Thoracic aorta (tissue), 2 donors: ENCODE data around the gene RALA. TPM values are rescaled to one million over a fixed set of nuclear protein-coding genes. Genes with fewer than 3 reads are reported as not detected.

Experiments
- ATAC-seq: fragments of 150-250 bp; one replicate; pipeline ENCODE4 v1.8.0; 2017; ENCODE audit warnings: low read depth; ENCODE audit not compliant: insufficient number of reproducible peaks, low FRiP score
- DNase-seq: peaks from one replicate; pipeline ENCODE4 v3.0.0-alpha.2; 2020; ENCODE audit warnings: low spot score
- H3K27ac ChIP-seq, 2 donors: fragments of 200-600 bp; sonication (generic); 1 replicate in 1 of 2; 2 replicates in 1 of 2; pipeline ENCODE4 v1.5.1; 2016; ENCODE audit warnings: mild to moderate bottlenecking in 2 of 2, moderate library complexity in 2 of 2
- H3K27me3 ChIP-seq: fragments of 200-600 bp; sonication (generic); replicated peaks from 2 replicates; pipeline ENCODE4 v1.6.0; 2016; ENCODE audit warnings: mild to moderate bottlenecking; ENCODE audit not compliant: insufficient read depth
- H3K36me3 ChIP-seq: fragments of 200-600 bp; sonication (generic); one replicate; pipeline ENCODE4 v1.5.1; 2016
- H3K4me1 ChIP-seq, 2 donors: fragments of 200-600 bp; sonication (generic); 1 replicate in 1 of 2; 2 replicates in 1 of 2; pipeline versions ENCODE4 v1.5.1 to v1.6.0; 2016; ENCODE audit warnings: low read depth in 2 of 2, mild to moderate bottlenecking in 1 of 2; ENCODE audit not compliant: control insufficient read depth in 1 of 2
- H3K4me3 ChIP-seq: fragments of 200-600 bp; sonication (generic); 2 replicates; pipeline ENCODE4 v1.5.1; 2016; ENCODE audit warnings: mild to moderate bottlenecking
- H3K9me3 ChIP-seq: fragments of 200-600 bp; sonication (generic); 2 replicates; pipeline ENCODE4 v1.5.1; 2016
- CTCF ChIP-seq: fragments of 200-600 bp; sonication (generic); IDR thresholded peaks from one replicate; pipeline ENCODE4 v1.5.1; 2019; ENCODE audit warnings: antibody characterized with exemption
- total RNA-seq, 2 donors: library from RNA; depleted of rRNA; stranded (reverse); fragments of >200 nt; gene quantifications; one replicate each; pipeline versions ENCODE4 v1.1.0 to v1.2.3, GENCODE V29; 2016

The RALA gene
- 1 to 10 TPM; 7.3 to 9.8 TPM for total RNA-seq

GRCh38 chr7:39623047-39623731, at the start of gene RALA:
RALA (plus strand) TSS chr7:39623572; CDS start chr7:39686668, 63,096 bp downstream.
- H3K36me3 ChIP-seq: no peaks in the 10 kb centered on the region
- peak within 1 kb of the TSS; percentile 92 for H3K4me3 ChIP-seq
- ATAC-seq: peak; percentile 89
- TF ChIP-seq CTCF: no peak
- H3K27ac ChIP-seq: peak within 1 kb of the TSS; percentile 83 to 85
- H3K27me3 ChIP-seq: no peaks in the 10 kb centered on the region
- DNase-seq: peak; percentile 58
- H3K9me3 ChIP-seq: no peaks in the 10 kb centered on the region
- peaks cover 10 to 39% of the 10 kb centered on the region in 2 donors for H3K4me1 ChIP-seq

- no peaks in the 10 kb centered on the region for H3K27me3 ChIP-seq
- H3K4me3 ChIP-seq: no peak overlapping the region
- H3K9me3 ChIP-seq: no peaks in the 10 kb centered on the region
- no peaks in the 10 kb centered on the region for H3K4me1 ChIP-seq
- peaks cover 4% of the 10 kb centered on the region for H3K36me3 ChIP-seq
- H3K27ac ChIP-seq: no peak overlapping the region
- no peak for DNase-seq
- no peak for TF ChIP-seq CTCF
- ATAC-seq: no peak
Observed at GRCh38 chr7:39574673-39575349, 48.6 kb upstream of the RALA start.

GRCh38 chr7:39577229-39577874, 46.0 kb upstream of the RALA start:
- H3K36me3 ChIP-seq: peaks cover 2% of the 10 kb centered on the region
- ATAC-seq (no peak), DNase-seq (no peak)
- H3K27ac ChIP-seq: no peak overlapping the region
- H3K4me3 ChIP-seq: no peak overlapping the region
- H3K9me3 ChIP-seq: no peaks in the 10 kb centered on the region
- H3K4me1 ChIP-seq: no peaks in the 10 kb centered on the region
- TF ChIP-seq CTCF: no peak
- H3K27me3 ChIP-seq: no peaks in the 10 kb centered on the region

GRCh38 chr7:39580149-39580874, 43.1 kb upstream of the RALA start:
- Histone ChIP-seq H3K27ac (no peak overlapping the region), H3K36me3 (no peaks in the 10 kb centered on the region), H3K9me3 (no peaks in the 10 kb centered on the region), H3K4me1 (no peaks in the 10 kb centered on the region), H3K27me3 (no peaks in the 10 kb centered on the region), H3K4me3 (no peak overlapping the region)
- ATAC-seq (peak; percentile 82), DNase-seq (peak; percentile 14)
- TF ChIP-seq CTCF: peak; percentile 82

GRCh38 chr7:39582536-39582935, 40.8 kb upstream of the RALA start:
- no peak for DNase-seq
- H3K4me1 ChIP-seq: no peaks in the 10 kb centered on the region
- H3K9me3 ChIP-seq: no peaks in the 10 kb centered on the region
- no peak overlapping the region for H3K4me3 ChIP-seq
- H3K27me3 ChIP-seq: no peaks in the 10 kb centered on the region
- H3K27ac ChIP-seq: no peak overlapping the region
- TF ChIP-seq CTCF: no peak
- no peak for ATAC-seq
- no peaks in the 10 kb centered on the region for H3K36me3 ChIP-seq
